ENCODE measurements around the gene LRRC4. TPM values are rescaled to one million over a fixed set of nuclear protein-coding genes. Genes with fewer than 3 reads are reported as not detected.

LRRC4 gene
- polyA plus RNA-seq, 1 of the 3 experiments (the other 2 are of a cell fraction): 0.44 TPM

- no peak for TF ChIP-seq IRF3 (IDR thresholded peaks at IDR 0.05; ENCODE audit: low read depth, low read length)
Measured at GRCh38 chr7:128008141-128008540, 23.1 kb downstream of the LRRC4 start (continued).

- Histone ChIP-seq H3K79me2 (ENCODE audit: insufficient read depth) (no peaks in the 10 kb centered on the region), H3K9me2 (no peaks in the 10 kb centered on the region), H3K4me1 (ENCODE audit: control insufficient read depth in 1 of 2, insufficient read depth in 2 of 2, low read depth in 1 of 2, low read length in 1 of 2) (peaks cover 0 to 13% of the 10 kb centered on the region in 2 experiments; a peak in 1 of 4 replicates), H4K20me1 (ENCODE audit: insufficient read depth) (peaks cover 3% of the 10 kb centered on the region; the same call in 1 of the 2 replicates), H3K36me3 (replicated peaks in 1 of 2; ENCODE audit: control insufficient read depth in 1 of 2, insufficient read depth in 2 of 2, low read length in 1 of 2) (peaks cover 0 to 26% of the 10 kb centered on the region in 2 experiments), H2AFZ (ENCODE audit: low read depth) (no peak overlapping the region), H3K27ac (ENCODE audit: low read depth in 2 of 2, low read length in 1 of 2) (no peak overlapping the region), H3K27me3 (ENCODE audit: insufficient read depth) (no peaks in the 10 kb centered on the region), H3K4me2 (no peak overlapping the region), H3F3A (replicated peaks; ENCODE audit: insufficient read depth) (no peaks in the 10 kb centered on the region), H3K9ac (no peak overlapping the region), H3K9me3 (no peaks in the 10 kb centered on the region), H3K4me3 (ENCODE audit: low read depth in 2 of 2, low read length in 1 of 2) (no peak overlapping the region)
- DNase-seq: no peak
- ChIA-PET CTCF (interaction anchor here (0.5 to 3.6 kb wide), 3 partner anchors 12 to 207 kb away, joined by 3 to 16 read pairs (median 3); no protein-coding TSS in a partner anchor), POLR2A (no interaction called here)
- TF ChIP-seq SMC3 (IDR thresholded peaks at IDR 0.05; ENCODE audit: low read depth, low read length) (no peak), GABPA (IDR thresholded peaks at IDR 0.05; ENCODE audit: low read depth) (no peak), MXI1 (IDR thresholded peaks at IDR 0.05; ENCODE audit: low read depth, low read length) (no peak), MAX (IDR thresholded peaks at IDR 0.05; ENCODE audit: low read depth) (no peak)
- 94% methylated on average over 3 of the region's 3 CpGs for WGBS (ENCODE audit: low lambda C conversion rate)
Measured at GRCh38 chr7:128007303-128007680, 23.9 kb downstream of the LRRC4 start.

- peaks cover 0 to 29% of the 10 kb centered on the region in 2 experiments for H3K36me3 ChIP-seq (replicated peaks in 1 of 2; ENCODE audit: control insufficient read depth in 1 of 2, insufficient read depth in 2 of 2, low read length in 1 of 2)
- H4K20me1 ChIP-seq (ENCODE audit: insufficient read depth): peaks cover 3% of the 10 kb centered on the region; the same call in 1 of the 2 replicates
- no peak overlapping the region for H3K9ac ChIP-seq
- no peak overlapping the region for H3K4me3 ChIP-seq (ENCODE audit: low read depth in 2 of 2, low read length in 1 of 2)
- H3F3A ChIP-seq (replicated peaks; ENCODE audit: insufficient read depth): no peaks in the 10 kb centered on the region
- H3K4me1 ChIP-seq (ENCODE audit: control insufficient read depth in 1 of 2, insufficient read depth in 2 of 2, low read depth in 1 of 2, low read length in 1 of 2): peaks cover 0 to 13% of the 10 kb centered on the region in 2 experiments; a peak in 1 of 4 replicates
- no peak for DNase-seq
- H3K4me2 ChIP-seq: no peak overlapping the region
- CTCF ChIA-PET: interaction anchor here (0.5 to 3.6 kb wide), 6 partner anchors 13 to 298 kb away, joined by 3 to 16 read pairs (median 5); no protein-coding TSS in a partner anchor
- H3K9me2 ChIP-seq: no peaks in the 10 kb centered on the region
- POLR2A ChIA-PET: no interaction called here
- H3K9me3 ChIP-seq: no peaks in the 10 kb centered on the region
- no peak overlapping the region for H2AFZ ChIP-seq (ENCODE audit: low read depth)
- H3K27me3 ChIP-seq (ENCODE audit: insufficient read depth): no peaks in the 10 kb centered on the region
- 86% methylated on average over 8 of the region's 8 CpGs for WGBS (ENCODE audit: low lambda C conversion rate)
- H3K27ac ChIP-seq (ENCODE audit: low read depth in 2 of 2, low read length in 1 of 2): no peak overlapping the region
- no peaks in the 10 kb centered on the region for H3K79me2 ChIP-seq (ENCODE audit: insufficient read depth)
- no peak for TF ChIP-seq GATA2 (CRISPR knock-in tag; IDR thresholded peaks at IDR 0.05)
- no peak for TF ChIP-seq EP300 (IDR thresholded peaks at IDR 0.05; ENCODE audit: borderline replicate concordance in 1 of 2, low read depth in 1 of 2, low read length in 1 of 2)
- no peak for TF ChIP-seq ZBTB33 (IDR thresholded peaks at IDR 0.05; ENCODE audit: borderline replicate concordance, low read depth)
- no peak for TF ChIP-seq NFIC (IDR thresholded peaks at IDR 0.05; ENCODE audit: borderline replicate concordance)
- TF ChIP-seq FOSL2 (IDR thresholded peaks at IDR 0.05; ENCODE audit: borderline replicate concordance, low read depth): no peak
- TF ChIP-seq SIN3A (IDR thresholded peaks at IDR 0.05; ENCODE audit: borderline replicate concordance, low read depth, low read length): no peak
- no peak for TF ChIP-seq IRF3 (IDR thresholded peaks at IDR 0.05; ENCODE audit: low read depth, low read length)
- no peak for TF ChIP-seq TAF1 (IDR thresholded peaks at IDR 0.05; ENCODE audit: borderline replicate concordance, low read depth, low read length)
- no peak for TF ChIP-seq USF1 (IDR thresholded peaks at IDR 0.05; ENCODE audit: borderline replicate concordance, low read depth)
- TF ChIP-seq CHD2 (IDR thresholded peaks at IDR 0.05; ENCODE audit: low read length, partially characterized antibody): no peak
- no peak for TF ChIP-seq TEAD4 (IDR thresholded peaks at IDR 0.05; ENCODE audit: borderline replicate concordance, insufficient read depth)
- TF ChIP-seq PBX3 (IDR thresholded peaks at IDR 0.05): no peak
- no peak for TF ChIP-seq ELF1 (IDR thresholded peaks at IDR 0.05)
Measured at GRCh38 chr7:128006550-128007302, 24.5 kb downstream of the LRRC4 start.
